Measurements from ENCODE around the gene IMMP1L. TPM values are rescaled to one million over a fixed set of nuclear protein-coding genes. Genes with fewer than 3 reads are reported as not detected.

Gene IMMP1L
- total and polyA plus RNA-seq, 2 donors (not counting 3 experiments of a cell fraction or from before 2014, with no cell fraction given): 14.8 to 41.8 TPM

DNA sequence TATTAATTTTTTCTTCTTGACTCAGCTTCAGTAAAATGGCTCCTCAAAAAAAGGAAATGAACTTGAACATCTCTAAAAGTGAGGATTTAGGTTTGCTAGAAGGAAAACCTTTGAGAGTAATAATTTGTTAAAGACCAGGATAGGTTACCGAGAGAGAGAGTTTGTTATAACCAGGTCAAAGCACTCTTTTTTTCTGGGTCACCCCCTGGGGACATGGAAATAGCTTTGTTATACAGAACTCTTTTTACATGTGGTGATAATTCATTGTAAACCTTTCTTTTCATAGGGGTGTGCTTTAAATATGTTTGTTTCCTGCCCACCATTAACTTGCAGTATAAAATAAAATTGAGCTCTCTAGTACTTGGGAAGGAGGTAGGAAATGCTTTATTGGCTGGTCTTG, 92.1 kb downstream of the IMMP1L start:
- no peaks in the 10 kb centered on the region for H3K9me3 ChIP-seq (replicated peaks; ENCODE audit: control insufficient read depth, insufficient read depth, low read length)
- H3K9ac ChIP-seq (replicated peaks; ENCODE audit: extremely low read depth, insufficient read depth, low read length): no peak overlapping the region
- no peak for FAIRE-seq
- no peaks in the 10 kb centered on the region for H3K36me3 ChIP-seq (ENCODE audit: control insufficient read depth in 2 of 2, extremely low read depth in 1 of 2, insufficient read depth in 2 of 2, low read length in 2 of 2)
- ChIA-PET CTCF (interaction anchor here (0.6 to 1.6 kb wide), 3 partner anchors 11 to 479 kb away, joined by 3 read pairs; no protein-coding TSS in a partner anchor), POLR2A (no interaction called here)
- H4K20me1 ChIP-seq (replicated peaks; ENCODE audit: control insufficient read depth, extremely low read depth, insufficient read depth, low read length): no peaks in the 10 kb centered on the region
- no peak for TF ChIP-seq POLR2A (IDR thresholded peaks at IDR 0.05; ENCODE audit: low read depth, low read length)
- no peak for TF ChIP-seq EZH2 (IDR thresholded peaks at IDR 0.05; ENCODE audit: borderline replicate concordance, low read depth, low read length, severe bottlenecking)
- TF ChIP-seq, protein P1, sequence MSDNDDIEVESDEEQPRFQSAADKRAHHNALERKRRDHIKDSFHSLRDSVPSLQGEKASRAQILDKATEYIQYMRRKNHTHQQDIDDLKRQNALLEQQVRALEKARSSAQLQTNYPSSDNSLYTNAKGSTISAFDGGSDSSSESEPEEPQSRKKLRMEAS (IDR thresholded peaks at IDR 0.05; ENCODE audit: insufficient read depth, insufficient read length): no peak
- TF ChIP-seq MYC (IDR thresholded peaks at IDR 0.05; ENCODE audit: low read depth, low read length): no peak
- no peak for TF ChIP-seq CTCF (IDR thresholded peaks at IDR 0.05; ENCODE audit: extremely low read depth in 1 of 2, insufficient read depth in 1 of 2, low read depth in 1 of 2, low read length in 2 of 2)
- TF ChIP-seq JUN (IDR thresholded peaks at IDR 0.05; ENCODE audit: borderline replicate concordance, insufficient read depth, insufficient read length, low read depth): no peak
- TF ChIP-seq POLR2AphosphoS5 (IDR thresholded peaks at IDR 0.05; ENCODE audit: insufficient read depth, low read depth, low read length): no peak
- no peak for TF ChIP-seq GATA2 (IDR thresholded peaks at IDR 0.05; ENCODE audit: insufficient read depth, insufficient read length, low read depth, low read length)
- TF ChIP-seq FOS (IDR thresholded peaks at IDR 0.05; ENCODE audit: borderline replicate concordance, insufficient read depth, low read length): no peak
- no peaks in the 10 kb centered on the region for H3K4me1 ChIP-seq (ENCODE audit: control insufficient read depth, extremely low read depth, insufficient read depth, low read length)
- intact Hi-C loops (cut with micrococcal nuclease) (no loop called here), dilution Hi-C loops (cut with MboI; ENCODE audit: extremely low pct_ligation_motif_present, low sequenced_read_pairs) (no loop called here)
- no peaks in the 10 kb centered on the region for H3K27me3 ChIP-seq (ENCODE audit: control insufficient read depth in 2 of 2, insufficient read depth in 2 of 2, low read length in 2 of 2)
- BruUV-seq (replicated peaks): no TSS peak
- no peaks in the 10 kb centered on the region for H3K79me2 ChIP-seq (ENCODE audit: control insufficient read depth, insufficient read depth, low read length)
- no peak overlapping the region for H3K4me2 ChIP-seq (ENCODE audit: insufficient read depth, low read length)
- peaks cover 3% of the 10 kb centered on the region for H3K9me1 ChIP-seq (replicated peaks; ENCODE audit: control insufficient read depth, extremely low read depth, insufficient read depth, low read length)
- DNase-seq (ENCODE audit: low read depth, low spot score): no peak
- no peak overlapping the region for H3K4me3 ChIP-seq (replicated peaks in 1 of 3; ENCODE audit: insufficient read depth in 1 of 3, low read depth in 1 of 3, low read length in 3 of 3)
- H3K27ac ChIP-seq (ENCODE audit: insufficient read depth, low read depth, low read length): no peak overlapping the region
- no peak overlapping the region for H2AFZ ChIP-seq (ENCODE audit: low read depth, low read length)

All from endothelial cell of umbilical vein (primary cell).